K562 (cell line): Measurements from ENCODE around the gene HOXB8.

Source experiments
- CTCF ChIP-seq, 3 experiments: IDR thresholded peaks in 2 of 3; conservative IDR thresholded peaks in 1 of 3; 2 replicates each; pipeline ENCODE4 v1.5.1; 2011 to 2012; ENCODE audit warnings: low read length in 3 of 3, mild to moderate bottlenecking in 3 of 3, control low read depth in 2 of 3, improper control_type of control experiment in 1 of 3, inconsistent platforms in 1 of 3, low read depth in 1 of 3, mixed read lengths in 1 of 3, moderate library complexity in 1 of 3; ENCODE audit not compliant: insufficient read depth in 2 of 3
- SIX5 ChIP-seq, 2 experiments: IDR thresholded peaks; 2 replicates each; pipeline ENCODE4 v1.6.1; 2011; ENCODE audit warnings: low read length in 2 of 2, borderline replicate concordance in 1 of 2, low read depth in 1 of 2, mild to moderate bottlenecking in 1 of 2, moderate library complexity in 1 of 2; ENCODE audit not compliant: insufficient read depth in 1 of 2

- TF ChIP-seq SIX5 (IDR thresholded peaks at IDR 0.05; ENCODE audit: borderline replicate concordance in 1 of 2, insufficient read depth in 1 of 2, low read depth in 1 of 2, low read length in 2 of 2), result no peak
- TF ChIP-seq CTCF (IDR thresholded peaks at IDR 0.05 in 2 of 3, conservative IDR thresholded peaks at IDR 0.05 in 1 of 3; ENCODE audit: insufficient read depth in 2 of 3, low read depth in 1 of 3, low read length in 3 of 3), result no peak
Observed at GRCh38 chr17:48627623-48628521, 12.8 kb upstream of the HOXB8 start.
